Fibroblast of the aortic adventitia (primary cell): ENCODE results near the gene ZFHX3. TPM values are rescaled to one million over a fixed set of nuclear protein-coding genes. Genes with fewer than 3 reads are reported as not detected.
"Not testable (repeated sequence)": the region's sequence is repeated elsewhere in the genome, so short reads cannot be mapped to it uniquely, and the experiment has no call there.

ENCODE experiments used
- DNase-seq: peaks from one replicate; pipeline ENCODE4 v3.0.0-alpha.2; 2010; ENCODE audit warnings: low read depth
- H3K4me3 ChIP-seq: 2 replicates; pipeline ENCODE4 v1.5.1; 2011; ENCODE audit warnings: low read depth, mild to moderate bottlenecking, control low read depth, low read length, moderate library complexity
- CTCF ChIP-seq: IDR thresholded peaks from 2 replicates; pipeline ENCODE4 v1.5.1; 2011; ENCODE audit warnings: mild to moderate bottlenecking, low read length, control low read depth, inconsistent platforms; ENCODE audit not compliant: insufficient read depth
- total RNA-seq: library from RNA; depleted of rRNA; stranded (reverse); fragments of >200 nt; gene quantifications from 2 replicates; pipeline ENCODE4 v1.2.3, GENCODE V29; 2012; ENCODE audit warnings: low replicate concordance

Gene ZFHX3
- total RNA-seq, 1 donor = 8.1 TPM

GRCh38 chr16:73076324-73076810 lies 28.4 kb upstream of the ZFHX3 start:
- TF ChIP-seq CTCF = no peak
- H3K4me3 ChIP-seq = no peak overlapping the region
- no peak for DNase-seq

GRCh38 chr16:73074382-73074781 lies 26.5 kb upstream of the ZFHX3 start:
- DNase-seq = no peak
- no peak overlapping the region for H3K4me3 ChIP-seq
- no peak for TF ChIP-seq CTCF

- not testable (repeated sequence) for DNase-seq, H3K4me3 ChIP-seq
Observed at GRCh38 chr16:73072051-73072450, 24.1 kb upstream of the ZFHX3 start.

- DNase-seq = peak; percentile 47
- TF ChIP-seq CTCF = no peak
- H3K4me3 ChIP-seq = no peak overlapping the region
Observed at GRCh38 chr16:73071131-73071940, 23.4 kb upstream of the ZFHX3 start.

- no peak overlapping the region for H3K4me3 ChIP-seq
- TF ChIP-seq CTCF = no peak
- DNase-seq = no peak
Observed at GRCh38 chr16:73069581-73070262, 21.8 kb upstream of the ZFHX3 start.

- peak; percentile 96 for DNase-seq
Observed at GRCh38 chr16:73068541-73069401, 20.8 kb upstream of the ZFHX3 start.

More at GRCh38 chr16:73068541-73069401, 20.8 kb upstream of the ZFHX3 start:
- TF ChIP-seq CTCF = peak; percentile 20
- peak overlapping the region; percentile 29 for H3K4me3 ChIP-seq
